RWPE2 (cell line): ENCODE data around the gene CCDC86.

ENCODE experiments used
- ATAC-seq: fragments of 200-7000 bp; cut with Tn5 transposase; 3 replicates; pipeline ENCODE4 v1.9.1; 2021; ENCODE audit warnings: low read depth
- DNase-seq: peaks from one replicate; pipeline ENCODE4 v3.0.0-alpha.2; 2020; ENCODE audit warnings: low spot score
- H3K27ac ChIP-seq: fragments of 450-650 bp; 2 replicates; pipeline ENCODE4 v1.5.1; 2017; ENCODE audit warnings: mild to moderate bottlenecking; ENCODE audit not compliant: poor library complexity, severe bottlenecking
- H3K27me3 ChIP-seq: fragments of 250-450 bp; sonication (Bioruptor Pico); 2 replicates; pipeline ENCODE4 v1.5.1; 2021; ENCODE audit warnings: mild to moderate bottlenecking, moderate library complexity; ENCODE audit not compliant: insufficient read depth, poor library complexity, severe bottlenecking
- H3K36me3 ChIP-seq: fragments of 250-450 bp; sonication (Bioruptor Pico); 2 replicates; pipeline ENCODE4 v1.5.1; 2020; ENCODE audit warnings: low read depth, mild to moderate bottlenecking, moderate library complexity
- H3K4me1 ChIP-seq: fragments of 250-450 bp; sonication (Bioruptor Pico); 2 replicates; pipeline ENCODE4 v1.5.1; 2021; ENCODE audit warnings: mild to moderate bottlenecking, moderate library complexity; ENCODE audit not compliant: insufficient read depth, poor library complexity, severe bottlenecking
- H3K4me3 ChIP-seq: fragments of 250-450 bp; sonication (Bioruptor Pico); 2 replicates; pipeline ENCODE4 v1.5.1; 2021; ENCODE audit warnings: mild to moderate bottlenecking, moderate library complexity; ENCODE audit not compliant: severe bottlenecking
- H3K9me3 ChIP-seq: fragments of 250-450 bp; sonication (Bioruptor Pico); 2 replicates; pipeline ENCODE4 v1.5.1; 2021; ENCODE audit warnings: mild to moderate bottlenecking, moderate library complexity; ENCODE audit not compliant: severe bottlenecking
- TF ChIP-seq, protein P1 (sequence below): fragments of 450-650 bp; IDR thresholded peaks from one replicate; pipeline ENCODE4 v1.5.1; 2017; ENCODE audit warnings: mild to moderate bottlenecking, moderate library complexity; ENCODE audit not compliant: poor library complexity, severe bottlenecking

Gene CCDC86

DNA sequence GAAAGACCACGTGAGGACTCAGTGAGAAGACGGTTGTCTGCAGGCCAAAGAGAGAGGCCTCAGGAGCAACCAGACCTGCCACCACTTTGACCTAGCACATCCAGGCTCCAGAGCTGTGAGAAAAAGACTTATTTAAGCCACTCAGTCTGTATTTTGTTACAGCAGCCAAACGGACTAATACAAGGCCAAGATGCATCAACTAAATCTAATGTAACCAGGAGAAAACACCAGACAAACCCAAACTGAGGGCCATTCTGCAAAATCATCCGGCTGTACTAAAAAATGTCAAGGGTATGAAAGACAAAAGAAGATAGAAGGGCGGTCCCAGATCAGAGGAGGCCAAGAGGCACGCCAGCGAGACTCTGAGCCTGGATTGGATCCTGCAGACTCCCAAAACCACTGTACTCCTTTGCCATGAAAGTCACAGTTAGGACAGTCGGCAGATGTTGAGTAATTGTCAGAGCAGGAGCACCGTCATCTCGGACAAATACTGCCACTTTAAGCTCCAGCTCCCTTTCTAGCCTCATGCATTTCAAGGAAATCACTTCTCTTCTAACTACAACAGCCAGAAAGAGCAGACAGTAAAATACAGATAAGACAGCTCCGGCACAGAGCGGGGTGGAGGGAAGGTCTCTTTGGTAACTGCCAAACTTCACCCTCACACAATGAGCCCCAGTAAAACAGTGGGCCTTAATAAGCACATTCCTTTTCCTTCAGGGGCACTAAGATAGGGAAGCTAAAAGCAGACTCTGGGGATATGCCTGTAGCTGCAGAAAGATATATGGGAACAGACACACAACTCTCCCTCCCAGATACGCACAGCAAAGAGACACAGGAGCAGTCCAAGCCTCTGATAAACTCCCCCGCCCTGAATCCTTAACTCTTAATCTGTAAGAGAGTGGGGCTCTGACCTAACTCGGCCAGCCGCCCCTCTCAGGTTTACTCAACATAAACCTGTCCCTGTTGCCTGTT, 21.9 kb downstream of the CCDC86 start:
- H3K27ac ChIP-seq = no peak overlapping the region
- no peaks in the 10 kb centered on the region for H3K4me1 ChIP-seq
- no peak overlapping the region for H3K4me3 ChIP-seq
- H3K9me3 ChIP-seq = no peaks in the 10 kb centered on the region
- DNase-seq = peak; percentile 15
- no peak for ATAC-seq
- TF ChIP-seq, protein P1, sequence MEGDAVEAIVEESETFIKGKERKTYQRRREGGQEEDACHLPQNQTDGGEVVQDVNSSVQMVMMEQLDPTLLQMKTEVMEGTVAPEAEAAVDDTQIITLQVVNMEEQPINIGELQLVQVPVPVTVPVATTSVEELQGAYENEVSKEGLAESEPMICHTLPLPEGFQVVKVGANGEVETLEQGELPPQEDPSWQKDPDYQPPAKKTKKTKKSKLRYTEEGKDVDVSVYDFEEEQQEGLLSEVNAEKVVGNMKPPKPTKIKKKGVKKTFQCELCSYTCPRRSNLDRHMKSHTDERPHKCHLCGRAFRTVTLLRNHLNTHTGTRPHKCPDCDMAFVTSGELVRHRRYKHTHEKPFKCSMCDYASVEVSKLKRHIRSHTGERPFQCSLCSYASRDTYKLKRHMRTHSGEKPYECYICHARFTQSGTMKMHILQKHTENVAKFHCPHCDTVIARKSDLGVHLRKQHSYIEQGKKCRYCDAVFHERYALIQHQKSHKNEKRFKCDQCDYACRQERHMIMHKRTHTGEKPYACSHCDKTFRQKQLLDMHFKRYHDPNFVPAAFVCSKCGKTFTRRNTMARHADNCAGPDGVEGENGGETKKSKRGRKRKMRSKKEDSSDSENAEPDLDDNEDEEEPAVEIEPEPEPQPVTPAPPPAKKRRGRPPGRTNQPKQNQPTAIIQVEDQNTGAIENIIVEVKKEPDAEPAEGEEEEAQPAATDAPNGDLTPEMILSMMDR = no peak
- H3K27me3 ChIP-seq = no peaks in the 10 kb centered on the region
- H3K36me3 ChIP-seq = no peaks in the 10 kb centered on the region

DNA sequence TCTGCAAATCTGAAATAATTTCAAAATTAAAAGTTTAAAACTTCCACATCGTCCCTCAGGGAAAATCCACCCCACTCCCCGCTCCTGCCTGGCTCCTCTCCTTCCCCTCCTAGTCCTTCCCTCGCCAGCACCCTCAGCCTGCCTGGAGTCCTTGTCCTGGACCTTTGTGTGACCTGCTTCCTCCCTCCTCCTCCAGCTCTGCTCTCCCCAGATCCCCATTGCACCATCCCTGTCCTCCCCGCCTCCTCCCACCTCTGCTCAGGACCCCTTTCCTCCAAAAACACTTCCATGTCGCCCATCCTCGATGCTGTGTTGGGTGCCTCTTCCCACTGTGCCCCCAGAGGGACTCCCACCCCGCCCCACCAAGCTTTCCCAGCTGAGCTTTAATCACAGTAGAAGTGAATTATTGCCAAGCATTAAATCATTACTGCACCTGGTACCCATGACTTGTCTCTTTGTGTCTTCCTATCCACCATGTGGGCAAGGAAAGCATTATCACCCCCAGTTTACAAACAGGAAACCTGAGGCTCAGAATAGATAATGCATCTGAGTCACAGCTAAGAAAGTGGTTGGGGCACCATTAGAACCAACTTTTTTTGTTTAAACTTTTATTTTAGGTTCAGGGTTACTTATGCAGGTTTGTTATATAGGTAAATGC, 23.1 kb downstream of the CCDC86 start:
- Histone ChIP-seq H3K4me1 (no peaks in the 10 kb centered on the region), H3K36me3 (no peaks in the 10 kb centered on the region), H3K4me3 (no peak overlapping the region), H3K9me3 (no peaks in the 10 kb centered on the region), H3K27ac (no peak overlapping the region), H3K27me3 (no peaks in the 10 kb centered on the region)
- DNase-seq (peak; percentile 41), ATAC-seq (no peak)
- TF ChIP-seq, protein P1 = no peak

DNA sequence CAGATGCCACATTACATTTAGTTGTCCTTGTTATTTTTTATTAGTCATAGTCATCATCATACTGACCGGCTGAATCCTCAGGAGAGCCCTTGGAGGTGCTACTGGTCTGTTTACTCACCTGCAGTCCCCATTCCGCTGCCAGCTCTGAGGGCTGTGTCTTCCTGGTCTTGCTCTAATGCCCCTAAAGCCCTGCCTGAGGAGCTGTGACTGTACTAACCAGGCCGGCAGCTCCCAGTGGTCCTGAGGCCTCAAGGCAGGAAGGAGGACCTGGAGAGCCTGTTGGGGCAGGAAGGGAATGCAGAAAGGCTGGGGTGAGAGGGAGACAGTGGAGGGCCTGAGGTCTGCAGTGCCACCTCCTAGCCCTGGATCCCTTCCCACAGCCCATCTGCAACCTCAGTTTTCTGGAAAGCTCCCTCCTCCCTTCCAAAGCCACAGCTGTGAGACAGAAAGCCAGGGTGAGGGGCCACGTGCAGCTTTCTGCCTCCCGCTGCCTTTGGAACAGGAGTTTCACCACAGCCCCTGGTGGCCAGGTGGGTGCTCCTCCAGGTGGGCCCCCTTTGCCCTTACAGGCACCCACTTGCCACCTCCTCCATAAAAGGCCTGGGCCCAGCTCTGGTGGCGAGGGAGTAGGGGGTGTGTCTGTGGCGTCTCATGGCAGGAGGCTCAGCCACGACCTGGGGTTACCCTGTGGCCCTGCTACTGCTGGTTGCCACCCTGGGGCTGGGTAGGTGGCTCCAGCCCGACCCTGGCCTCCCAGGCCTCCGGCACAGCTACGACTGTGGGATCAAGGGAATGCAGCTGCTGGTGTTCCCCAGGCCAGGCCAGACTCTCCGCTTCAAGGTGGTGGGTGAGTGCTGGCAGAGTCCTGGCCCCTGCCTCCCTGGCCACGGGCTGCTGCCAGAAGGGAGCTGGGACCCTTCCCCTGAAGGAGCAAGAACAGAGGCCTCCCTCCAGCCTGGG, 25.3 kb downstream of the CCDC86 start, which contains the start of gene ZP1:
ZP1 (plus strand) TSS at position 632 of the 960 bp plus-strand sequence; CDS start at position 652, 20 bp downstream.
- Histone ChIP-seq H3K9me3 (no peaks in the 10 kb centered on the region), H3K4me3 (no peak within 1 kb of the TSS), H3K27me3 (no peaks in the 10 kb centered on the region), H3K36me3 (no peaks in the 10 kb centered on the region), H3K4me1 (no peaks in the 10 kb centered on the region), H3K27ac (no peak within 1 kb of the TSS)
- DNase-seq (peak; percentile 44), ATAC-seq (peak; percentile 47; the same call in 1 of the 3 replicates)
- TF ChIP-seq, protein P1 = no peak

DNA sequence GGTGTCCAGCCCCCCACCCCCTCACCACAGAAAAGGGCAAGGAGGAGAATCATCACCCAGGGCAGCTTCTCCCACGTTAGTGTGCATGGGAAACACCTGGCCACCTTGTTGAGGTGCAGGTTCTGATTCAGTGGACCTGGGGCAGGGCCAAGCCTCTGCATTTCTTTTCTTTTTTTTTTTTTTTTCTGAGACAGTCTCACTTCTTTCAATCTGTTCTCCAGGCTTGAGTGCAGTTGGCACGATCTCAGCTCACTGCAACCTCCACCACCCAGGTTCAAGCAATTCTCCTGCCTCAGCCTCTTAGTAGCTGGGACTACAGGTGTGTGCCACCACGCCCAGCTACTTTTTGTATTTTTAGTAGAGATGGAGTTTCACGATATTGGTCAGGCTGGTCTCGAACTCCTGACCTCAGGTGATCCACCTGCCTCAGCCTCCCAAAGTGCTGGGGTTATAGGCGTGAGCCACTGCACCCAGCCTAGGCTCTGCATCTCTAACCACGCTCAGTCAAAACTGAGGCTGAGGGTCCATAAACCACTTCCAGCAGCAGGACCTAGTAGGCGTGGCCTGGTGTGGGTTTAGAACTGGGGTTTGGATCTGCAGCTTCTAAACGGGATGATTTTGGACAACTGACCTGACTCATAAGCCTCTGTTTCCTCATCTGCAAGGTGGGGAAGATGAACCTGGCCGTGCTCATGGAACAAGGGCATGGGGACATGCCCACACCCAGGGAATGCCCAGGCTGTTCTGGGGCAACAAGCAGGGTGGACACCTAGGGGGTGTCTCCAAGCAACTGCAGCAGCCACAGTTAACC, 26.2 kb downstream of the CCDC86 start:
- no peaks in the 10 kb centered on the region for H3K9me3 ChIP-seq
- TF ChIP-seq, protein P1 = no peak
- no peak overlapping the region for H3K27ac ChIP-seq
- H3K4me1 ChIP-seq = no peaks in the 10 kb centered on the region
- DNase-seq = no peak
- no peak overlapping the region for H3K4me3 ChIP-seq
- H3K27me3 ChIP-seq = no peaks in the 10 kb centered on the region
- H3K36me3 ChIP-seq = no peaks in the 10 kb centered on the region
- ATAC-seq = no peak
